SU-DHL-6 (cell line): ENCODE results near the gene ATP9A.

ENCODE experiments used
- CTCF ChIP-seq: fragments of 200-600 bp; sonication (generic); IDR thresholded peaks from one replicate; pipeline ENCODE4 v1.5.1; 2017; ENCODE audit warnings: antibody characterized with exemption, mild to moderate bottlenecking, low read length, moderate library complexity; ENCODE audit not compliant: insufficient read depth, poor library complexity, severe bottlenecking
- EZH2phosphoT487 ChIP-seq: fragments of 200-600 bp; sonication (generic), shearing (Covaris generic); conservative IDR thresholded peaks from 2 replicates; pipeline ENCODE4 v1.6.1; 2018; ENCODE audit warnings: mild to moderate bottlenecking, antibody characterized with exemption, low read length, moderate library complexity, mixed read lengths

GRCh38 chr20:51596668-51597388 is 171.4 kb downstream of the ATP9A start:
- TF ChIP-seq CTCF: no peak
- no peak for TF ChIP-seq EZH2phosphoT487
